HepG2 (cell line): ENCODE measurements around the gene B4GALT1. TPM values are rescaled to one million over a fixed set of nuclear protein-coding genes. Genes with fewer than 3 reads are reported as not detected.

ENCODE experiments used
- ARNTL ChIP-seq: sonication (generic); formaldehyde crosslinking; IDR thresholded peaks from 2 replicates; pipeline ENCODE4 v1.4.0; 2020; ENCODE audit warnings: mild to moderate bottlenecking, missing genetic modification reagents
- HDAC2 ChIP-seq: sonication (generic); formaldehyde crosslinking; IDR thresholded peaks from 2 replicates; pipeline ENCODE4 v1.4.0; 2020; ENCODE audit warnings: missing genetic modification reagents
- MAFG ChIP-seq: sonication (generic); formaldehyde crosslinking; IDR thresholded peaks from 2 replicates; pipeline ENCODE4 v1.5.1; 2020; ENCODE audit warnings: mild to moderate bottlenecking, missing genetic modification reagents
- MXI1 ChIP-seq: IDR thresholded peaks from 3 replicates; pipeline ENCODE4 v1.6.1; 2012; ENCODE audit warnings: low read depth, low read length, inconsistent platforms, borderline replicate concordance
- PITX1 ChIP-seq: sonication (generic); formaldehyde crosslinking; IDR thresholded peaks from 2 replicates; pipeline ENCODE4 v1.5.1; 2020; ENCODE audit warnings: mild to moderate bottlenecking, missing genetic modification reagents
- SNRNP70 ChIP-seq: fragments of 200-400 bp; formaldehyde crosslinking; IDR thresholded peaks from 2 replicates; pipeline ENCODE4 v1.6.1; 2017; ENCODE audit warnings: mild to moderate bottlenecking, low read depth, low read length, moderate library complexity
- SP1 ChIP-seq, 2 experiments: fragments of 450-650 bp in 1 of 2; sonication (generic) in 1 of 2; formaldehyde crosslinking in 1 of 2; IDR thresholded peaks; 2 replicates each; pipeline versions ENCODE4 v1.4.0 to v1.6.1; 2016 to 2020; ENCODE audit warnings: missing genetic modification reagents in 1 of 2
- SRF ChIP-seq: IDR thresholded peaks from 2 replicates; pipeline ENCODE4 v1.6.1; 2011; ENCODE audit warnings: mild to moderate bottlenecking, low read depth, low read length, moderate library complexity
- XBP1 ChIP-seq: sonication (generic); formaldehyde crosslinking; IDR thresholded peaks from 2 replicates; pipeline ENCODE4 v1.5.0; 2020; ENCODE audit warnings: missing genetic modification reagents
- ZFP41 ChIP-seq: sonication (generic); formaldehyde crosslinking; IDR thresholded peaks from 2 replicates; pipeline ENCODE4 v1.4.0; 2020; ENCODE audit warnings: mild to moderate bottlenecking, missing genetic modification reagents, borderline replicate concordance
- ZFY ChIP-seq: sonication (generic); formaldehyde crosslinking; IDR thresholded peaks from 2 replicates; pipeline ENCODE4 v1.4.0; 2020; ENCODE audit warnings: missing genetic modification reagents
- ZMYM3 ChIP-seq: sonication (generic); formaldehyde crosslinking; IDR thresholded peaks from 2 replicates; pipeline ENCODE4 v1.5.1; 2020; ENCODE audit warnings: mild to moderate bottlenecking, missing genetic modification reagents
- ZNF180 ChIP-seq: sonication (generic); formaldehyde crosslinking; IDR thresholded peaks from 2 replicates; pipeline ENCODE4 v1.4.0; 2020; ENCODE audit warnings: low read depth, missing genetic modification reagents, borderline replicate concordance
- ZNF292 ChIP-seq: sonication (generic); formaldehyde crosslinking; IDR thresholded peaks from 2 replicates; pipeline ENCODE4 v1.8.1; 2022; ENCODE audit warnings: mild to moderate bottlenecking, low read depth, missing genetic modification reagents, borderline replicate concordance
- ZNF775 ChIP-seq: sonication (generic); formaldehyde crosslinking; IDR thresholded peaks from 2 replicates; pipeline ENCODE4 v1.4.0; 2020; ENCODE audit warnings: missing genetic modification reagents, mild to moderate bottlenecking, moderate library complexity, borderline replicate concordance
- ZNF781 ChIP-seq: sonication (generic); formaldehyde crosslinking; IDR thresholded peaks from 2 replicates; pipeline ENCODE4 v1.5.1; 2020; ENCODE audit warnings: borderline replicate concordance, mild to moderate bottlenecking, missing genetic modification reagents; ENCODE audit errors: not compliant biosample characterization
- polyA plus RNA-seq, 8 experiments: library from polyadenylated mRNA; depleted of rRNA in 3 of 8; stranded (reverse) in 7 of 8; unstranded in 1 of 8; fragments of >200 nt; fragmentation: Illumina TruSeq in 4 of 8; extraction: Trizol in 4 of 8; gene quantifications; 2 replicates each; pipeline versions ENCODE4 v1.2.1 to v1.2.3, GENCODE V29; 2011 to 2016; ENCODE audit warnings: low read depth in 4 of 8, missing spikeins in 1 of 8, mixed read lengths in 1 of 8; ENCODE audit not compliant: insufficient read depth in 1 of 8
- total RNA-seq, 5 experiments: library from RNA; depleted of rRNA; stranded (reverse); fragments of >200 nt; fragmentation: Illumina TruSeq; extraction: Trizol; gene quantifications; 2 replicates each; pipeline ENCODE4 v1.2.3, GENCODE V29; 2016; ENCODE audit warnings: low read depth in 1 of 5
- TF ChIP-seq, protein P1 (sequence below): sonication (generic); formaldehyde crosslinking; IDR thresholded peaks from 2 replicates; pipeline ENCODE4 v1.5.1; 2020; ENCODE audit warnings: mild to moderate bottlenecking, missing genetic modification reagents, moderate library complexity
- TF ChIP-seq, protein P2 (sequence below): sonication (generic); formaldehyde crosslinking; IDR thresholded peaks from 2 replicates; pipeline ENCODE4 v1.4.0; 2020; ENCODE audit warnings: mild to moderate bottlenecking, missing genetic modification reagents
- TF ChIP-seq, protein P3 (sequence below): sonication (generic); formaldehyde crosslinking; IDR thresholded peaks from 2 replicates; pipeline ENCODE4 v1.8.1; 2022; ENCODE audit warnings: mild to moderate bottlenecking, missing genetic modification reagents

The B4GALT1 gene
- total and polyA plus RNA-seq, 2 of the 13 experiments (the other 11 are each of a cell fraction or from before 2014, with no cell fraction given) = 15.7 to 33.5 TPM

- TF ChIP-seq, protein P1, sequence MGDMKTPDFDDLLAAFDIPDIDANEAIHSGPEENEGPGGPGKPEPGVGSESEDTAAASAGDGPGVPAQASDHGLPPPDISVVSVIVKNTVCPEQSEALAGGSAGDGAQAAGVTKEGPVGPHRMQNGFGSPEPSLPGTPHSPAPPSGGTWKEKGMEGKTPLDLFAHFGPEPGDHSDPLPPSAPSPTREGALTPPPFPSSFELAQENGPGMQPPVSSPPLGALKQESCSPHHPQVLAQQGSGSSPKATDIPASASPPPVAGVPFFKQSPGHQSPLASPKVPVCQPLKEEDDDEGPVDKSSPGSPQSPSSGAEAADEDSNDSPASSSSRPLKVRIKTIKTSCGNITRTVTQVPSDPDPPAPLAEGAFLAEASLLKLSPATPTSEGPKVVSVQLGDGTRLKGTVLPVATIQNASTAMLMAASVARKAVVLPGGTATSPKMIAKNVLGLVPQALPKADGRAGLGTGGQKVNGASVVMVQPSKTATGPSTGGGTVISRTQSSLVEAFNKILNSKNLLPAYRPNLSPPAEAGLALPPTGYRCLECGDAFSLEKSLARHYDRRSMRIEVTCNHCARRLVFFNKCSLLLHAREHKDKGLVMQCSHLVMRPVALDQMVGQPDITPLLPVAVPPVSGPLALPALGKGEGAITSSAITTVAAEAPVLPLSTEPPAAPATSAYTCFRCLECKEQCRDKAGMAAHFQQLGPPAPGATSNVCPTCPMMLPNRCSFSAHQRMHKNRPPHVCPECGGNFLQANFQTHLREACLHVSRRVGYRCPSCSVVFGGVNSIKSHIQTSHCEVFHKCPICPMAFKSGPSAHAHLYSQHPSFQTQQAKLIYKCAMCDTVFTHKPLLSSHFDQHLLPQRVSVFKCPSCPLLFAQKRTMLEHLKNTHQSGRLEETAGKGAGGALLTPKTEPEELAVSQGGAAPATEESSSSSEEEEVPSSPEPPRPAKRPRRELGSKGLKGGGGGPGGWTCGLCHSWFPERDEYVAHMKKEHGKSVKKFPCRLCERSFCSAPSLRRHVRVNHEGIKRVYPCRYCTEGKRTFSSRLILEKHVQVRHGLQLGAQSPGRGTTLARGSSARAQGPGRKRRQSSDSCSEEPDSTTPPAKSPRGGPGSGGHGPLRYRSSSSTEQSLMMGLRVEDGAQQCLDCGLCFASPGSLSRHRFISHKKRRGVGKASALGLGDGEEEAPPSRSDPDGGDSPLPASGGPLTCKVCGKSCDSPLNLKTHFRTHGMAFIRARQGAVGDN (CRISPR knock-in tag) = peak; percentile 96
- TF ChIP-seq ARNTL (CRISPR knock-in tag) = peak; percentile 18; the same call in 1 of the 2 replicates
- TF ChIP-seq ZNF775 (CRISPR knock-in tag) = 0 out of 2 replicates have a peak, but pooled peaks have one; percentile 2
- TF ChIP-seq, protein P2, sequence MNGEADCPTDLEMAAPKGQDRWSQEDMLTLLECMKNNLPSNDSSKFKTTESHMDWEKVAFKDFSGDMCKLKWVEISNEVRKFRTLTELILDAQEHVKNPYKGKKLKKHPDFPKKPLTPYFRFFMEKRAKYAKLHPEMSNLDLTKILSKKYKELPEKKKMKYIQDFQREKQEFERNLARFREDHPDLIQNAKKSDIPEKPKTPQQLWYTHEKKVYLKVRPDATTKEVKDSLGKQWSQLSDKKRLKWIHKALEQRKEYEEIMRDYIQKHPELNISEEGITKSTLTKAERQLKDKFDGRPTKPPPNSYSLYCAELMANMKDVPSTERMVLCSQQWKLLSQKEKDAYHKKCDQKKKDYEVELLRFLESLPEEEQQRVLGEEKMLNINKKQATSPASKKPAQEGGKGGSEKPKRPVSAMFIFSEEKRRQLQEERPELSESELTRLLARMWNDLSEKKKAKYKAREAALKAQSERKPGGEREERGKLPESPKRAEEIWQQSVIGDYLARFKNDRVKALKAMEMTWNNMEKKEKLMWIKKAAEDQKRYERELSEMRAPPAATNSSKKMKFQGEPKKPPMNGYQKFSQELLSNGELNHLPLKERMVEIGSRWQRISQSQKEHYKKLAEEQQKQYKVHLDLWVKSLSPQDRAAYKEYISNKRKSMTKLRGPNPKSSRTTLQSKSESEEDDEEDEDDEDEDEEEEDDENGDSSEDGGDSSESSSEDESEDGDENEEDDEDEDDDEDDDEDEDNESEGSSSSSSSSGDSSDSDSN (CRISPR knock-in tag) = peak; percentile 69
- peak; percentile 89 for TF ChIP-seq ZFY (CRISPR knock-in tag)
- peak; percentile 32; the same call in 1 of the 2 replicates for TF ChIP-seq ZFP41 (CRISPR knock-in tag)
- no peak for TF ChIP-seq XBP1
- TF ChIP-seq MXI1 = peak; percentile 49; the same call in 1 of the 3 replicates
- no peak for TF ChIP-seq ZNF781
- 0 out of 2 replicates have a peak, but pooled peaks have one; percentile 26 for TF ChIP-seq ZMYM3 (CRISPR knock-in tag)
- TF ChIP-seq, protein P3, sequence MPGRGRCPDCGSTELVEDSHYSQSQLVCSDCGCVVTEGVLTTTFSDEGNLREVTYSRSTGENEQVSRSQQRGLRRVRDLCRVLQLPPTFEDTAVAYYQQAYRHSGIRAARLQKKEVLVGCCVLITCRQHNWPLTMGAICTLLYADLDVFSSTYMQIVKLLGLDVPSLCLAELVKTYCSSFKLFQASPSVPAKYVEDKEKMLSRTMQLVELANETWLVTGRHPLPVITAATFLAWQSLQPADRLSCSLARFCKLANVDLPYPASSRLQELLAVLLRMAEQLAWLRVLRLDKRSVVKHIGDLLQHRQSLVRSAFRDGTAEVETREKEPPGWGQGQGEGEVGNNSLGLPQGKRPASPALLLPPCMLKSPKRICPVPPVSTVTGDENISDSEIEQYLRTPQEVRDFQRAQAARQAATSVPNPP (CRISPR knock-in tag) = 0 out of 2 replicates have a peak, but pooled peaks have one; percentile 53
- TF ChIP-seq PITX1 (CRISPR knock-in tag) = 0 out of 2 replicates have a peak, but pooled peaks have one; percentile 18
- no peak for TF ChIP-seq SNRNP70
- TF ChIP-seq ZNF292 (CRISPR knock-in tag) = no peak
- TF ChIP-seq HDAC2 = peak; percentile 55; the same call in 1 of the 2 replicates
- no peak for TF ChIP-seq MAFG
- no peak for TF ChIP-seq SP1 (IDR thresholded peaks at IDR 0.05)
- TF ChIP-seq SP1 (CRISPR knock-in tag; IDR thresholded peaks at IDR 0.05) = peak; percentile 65
- TF ChIP-seq ZNF180 = no peak
- no peak for TF ChIP-seq SRF
Measured at GRCh38 chr9:33167084-33167971, at the start of gene B4GALT1 (continued).
